CD4-positive, alpha-beta T cell treated with Interleukin-6 at 100 ng/mL for 8 hours (primary cell): ENCODE results near the gene TTC33.
"Not testable (repeated sequence)": the region's sequence is repeated elsewhere in the genome, so short reads cannot be mapped to it uniquely, and the experiment has no call there.

Experiments
- DNase-seq: peaks from one replicate; pipeline ENCODE4 v3.0.0-alpha.2; 2020; ENCODE audit warnings: mixed read lengths, low spot score

TTC33 gene

GRCh38 chr5:40571729-40572128, 184.0 kb downstream of the TTC33 start:
- no peak for DNase-seq

DNA sequence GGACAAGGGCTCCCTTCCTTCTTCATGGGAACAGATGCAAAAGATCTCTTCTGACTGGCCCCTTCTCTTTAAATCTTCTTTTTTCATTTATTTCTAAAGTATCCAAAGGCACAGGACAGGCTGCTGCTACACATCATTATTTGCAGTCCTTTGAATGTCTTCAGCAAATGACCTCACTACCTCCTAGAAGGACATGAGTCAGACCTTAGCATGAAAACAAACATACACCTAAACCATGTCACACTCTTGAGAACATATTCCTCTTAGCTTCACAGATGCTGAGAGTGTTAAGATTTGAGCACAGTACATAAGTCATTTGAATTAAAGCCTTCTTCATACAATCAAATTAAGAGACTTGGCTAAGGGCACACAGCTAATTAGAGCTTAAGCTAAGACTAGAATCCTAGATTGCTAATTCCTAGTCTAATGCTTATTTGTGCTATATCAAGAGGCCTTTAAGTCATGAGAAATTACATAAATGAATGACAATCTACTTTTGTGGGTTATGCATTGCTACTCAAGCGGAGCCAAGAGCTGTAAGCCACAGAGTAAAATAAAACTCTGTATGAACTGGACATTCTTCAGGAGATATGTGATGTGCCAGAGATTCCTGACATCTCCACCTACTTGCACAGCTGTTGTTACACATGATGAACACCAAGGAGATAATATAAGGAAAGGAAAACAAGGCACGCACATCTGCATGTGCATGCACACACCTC, 185.2 kb downstream of the TTC33 start:
- no peak for DNase-seq

GRCh38 chr5:40569546-40570270, 186.1 kb downstream of the TTC33 start:
- DNase-seq, result no peak

DNA sequence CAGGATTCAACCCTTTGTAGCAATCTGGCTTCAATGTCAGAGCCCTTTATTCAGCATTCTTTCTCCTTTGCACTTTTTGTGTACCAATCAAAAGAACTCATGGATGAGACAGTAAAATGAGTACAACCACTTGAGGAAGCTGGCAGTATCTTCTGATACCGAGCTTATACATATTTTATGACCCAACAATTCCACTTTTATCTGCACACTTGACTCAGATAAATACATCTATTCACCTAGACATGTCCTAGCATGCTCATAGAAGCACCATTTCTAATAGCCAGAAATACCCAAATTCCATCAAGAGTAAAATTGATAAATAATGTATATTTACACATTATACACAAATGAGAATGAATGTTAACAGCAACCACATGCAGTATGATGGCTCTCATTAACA, 187.2 kb downstream of the TTC33 start:
- no peak for DNase-seq

DNA sequence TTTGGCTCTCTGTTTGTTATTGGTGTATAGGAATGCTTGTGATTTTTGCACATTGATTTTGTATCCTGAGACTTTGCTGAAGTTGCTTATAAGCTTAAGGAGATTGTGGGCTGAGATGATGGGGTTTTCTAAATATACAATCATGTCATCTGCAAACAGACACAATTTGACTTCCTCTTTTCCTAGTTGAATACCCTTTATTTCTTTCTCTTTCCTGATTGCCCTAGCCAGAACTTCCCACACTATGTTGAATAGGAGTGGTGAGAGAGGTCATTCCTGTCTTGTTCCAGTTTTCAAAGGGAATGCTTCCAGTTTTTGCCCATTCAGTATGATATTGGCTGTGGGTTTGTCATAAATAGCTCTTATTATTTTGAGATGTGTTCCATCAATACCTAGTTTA, 192.6 kb downstream of the TTC33 start:
- not testable (repeated sequence) for DNase-seq

DNA sequence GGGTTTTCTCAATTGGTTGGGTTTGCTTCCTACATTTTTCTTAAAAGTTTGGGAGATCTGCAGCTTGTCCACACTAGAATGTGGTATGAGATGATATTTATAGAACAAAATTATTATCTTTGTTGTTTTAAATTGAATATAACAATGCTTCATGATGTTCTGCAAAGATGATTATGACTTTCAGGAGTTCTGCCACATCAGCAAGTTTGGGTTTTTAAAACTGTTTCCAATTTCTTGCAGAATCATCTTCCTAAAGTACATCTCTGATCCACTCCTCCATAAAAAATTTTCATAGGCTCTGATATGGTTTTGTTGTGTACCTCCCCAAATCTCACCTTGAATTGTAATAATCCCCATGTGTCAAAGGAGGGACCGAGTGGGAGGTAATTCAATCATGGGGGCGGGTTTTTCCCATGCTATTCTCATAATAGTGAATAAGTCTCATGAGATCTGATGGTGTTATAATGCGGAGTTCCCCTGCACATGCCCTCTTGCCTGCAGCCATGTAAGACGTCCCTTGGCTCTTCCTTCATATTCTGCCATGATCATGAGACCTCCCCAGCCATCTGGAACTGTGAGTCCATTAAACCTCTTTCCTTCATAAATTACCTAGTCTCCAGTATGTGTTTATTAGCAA, 195.2 kb downstream of the TTC33 start:
- DNase-seq, result no peak

GRCh38 chr5:40559306-40559705, 196.5 kb downstream of the TTC33 start:
- no peak for DNase-seq

DNA sequence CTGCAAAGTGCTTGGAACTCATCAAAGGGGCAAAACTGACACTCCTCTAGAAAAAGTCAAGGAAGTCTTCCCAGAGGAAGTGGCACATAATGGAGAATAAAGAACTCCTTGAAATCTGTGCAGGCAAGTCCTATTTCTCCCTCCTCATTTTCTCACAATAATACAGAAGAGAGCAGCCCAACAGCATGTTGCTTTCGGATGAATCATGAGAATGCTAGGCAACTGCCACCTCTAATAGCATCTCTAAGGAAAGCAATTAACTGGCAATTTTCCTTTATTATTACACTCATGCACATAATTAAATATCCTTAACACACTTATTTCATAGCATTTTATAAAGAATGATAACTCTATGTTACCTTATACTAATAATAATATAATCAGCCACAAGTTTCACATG, 198.3 kb downstream of the TTC33 start:
- no peak for DNase-seq

GRCh38 chr5:40556811-40557210, 198.9 kb downstream of the TTC33 start:
- DNase-seq, result no peak

DNA sequence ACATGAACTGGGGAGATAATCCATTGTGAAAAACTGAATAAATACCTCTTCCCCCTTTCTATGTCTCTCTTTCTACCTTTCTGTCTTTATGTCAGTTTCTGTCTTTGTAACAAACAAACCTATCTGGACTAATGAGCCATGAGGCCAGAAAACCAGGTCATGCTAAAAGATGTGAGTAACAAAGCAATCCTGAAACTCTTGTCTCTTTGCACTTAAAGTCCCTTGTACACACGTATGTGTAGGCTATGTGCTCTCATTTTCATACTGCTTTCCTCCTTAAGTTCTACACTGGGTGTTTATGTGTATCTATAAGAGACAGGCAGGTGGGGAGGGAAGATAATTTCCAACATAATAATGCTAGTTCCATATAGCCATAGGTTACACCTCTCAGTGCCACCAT, 199.9 kb downstream of the TTC33 start:
- no peak for DNase-seq

DNA sequence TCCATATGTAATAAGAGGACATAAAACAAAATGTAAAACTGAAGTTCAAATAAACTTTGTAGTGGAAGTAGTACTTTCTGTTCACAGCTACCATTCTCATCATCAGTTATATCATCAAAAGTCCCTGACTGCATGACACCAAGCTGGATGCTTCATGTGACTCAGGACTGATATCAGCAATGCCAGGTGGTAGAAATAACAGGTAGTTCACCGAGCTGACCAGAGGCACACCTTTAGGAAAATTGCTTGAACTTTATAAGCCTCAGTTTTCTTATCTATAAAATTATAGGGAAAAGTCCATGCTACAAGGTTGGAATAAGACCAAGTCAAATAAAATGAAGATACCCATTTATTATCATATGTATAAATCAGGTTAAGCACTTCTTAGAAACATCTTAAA, 200.9 kb downstream of the TTC33 start:
- DNase-seq, result no peak

- no peak for DNase-seq
These were observed 201.7 kb downstream of the TTC33 start for GRCh38 chr5:40554054-40554453.

DNA sequence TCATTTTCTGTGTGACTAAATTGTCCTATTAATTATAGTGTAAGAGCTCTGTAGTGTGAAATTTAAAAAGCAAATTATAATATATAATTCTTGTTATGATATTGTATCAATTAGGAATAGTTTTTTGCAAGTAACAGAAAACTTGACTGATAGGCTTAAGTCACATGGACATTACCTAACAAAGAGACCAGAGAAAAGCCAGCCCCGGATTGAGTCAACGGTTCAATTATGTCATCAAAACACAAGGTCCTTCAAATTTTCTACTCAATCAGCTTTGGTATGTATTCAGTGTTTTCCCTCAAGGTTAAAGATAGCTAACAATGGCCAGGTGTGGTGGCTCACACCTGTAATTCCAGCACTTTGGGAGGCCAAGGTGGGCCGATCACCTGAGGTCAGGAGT, 202.8 kb downstream of the TTC33 start:
- no peak for DNase-seq

GRCh38 chr5:40551496-40552491, 204.0 kb downstream of the TTC33 start:
- no peak for DNase-seq

DNA sequence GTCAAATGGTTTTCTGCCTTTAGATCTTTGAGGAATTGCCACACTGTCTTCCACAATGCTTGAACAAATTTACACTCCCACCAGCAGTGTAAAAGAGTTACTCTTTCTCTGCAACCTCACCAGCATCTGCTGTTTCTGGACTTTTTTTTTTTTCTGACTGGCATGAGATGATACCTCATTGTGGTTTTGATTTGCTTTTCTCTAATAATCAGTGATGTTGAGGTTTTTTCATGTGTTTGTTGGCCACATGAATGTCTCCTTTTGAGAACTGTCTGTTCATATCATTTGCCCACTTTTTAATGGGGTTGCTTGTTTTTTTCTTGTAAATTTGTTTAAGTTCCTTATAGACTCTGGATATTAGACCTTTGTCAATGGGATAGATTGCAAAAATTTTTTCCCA, 205.3 kb downstream of the TTC33 start:
- no peak for DNase-seq

DNA sequence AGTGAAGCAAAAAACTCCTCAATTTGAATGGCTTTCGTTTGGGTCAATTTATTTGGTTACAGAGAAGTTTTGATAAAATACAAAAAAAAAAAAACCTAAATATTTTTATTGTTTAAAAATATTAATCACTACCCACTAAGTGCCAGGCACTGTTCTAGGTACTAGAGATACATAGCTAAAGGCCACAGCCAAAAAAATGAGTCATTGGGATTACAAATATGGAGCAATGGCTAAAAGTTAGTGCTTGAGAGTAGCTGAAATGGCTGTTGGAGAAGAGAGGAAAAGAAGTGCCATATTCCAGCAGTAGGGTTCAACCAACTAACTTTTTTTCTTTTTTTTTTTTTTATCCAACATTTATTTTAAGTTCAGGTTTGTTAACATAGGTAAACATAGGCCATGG, 206.1 kb downstream of the TTC33 start:
- no peak for DNase-seq

DNA sequence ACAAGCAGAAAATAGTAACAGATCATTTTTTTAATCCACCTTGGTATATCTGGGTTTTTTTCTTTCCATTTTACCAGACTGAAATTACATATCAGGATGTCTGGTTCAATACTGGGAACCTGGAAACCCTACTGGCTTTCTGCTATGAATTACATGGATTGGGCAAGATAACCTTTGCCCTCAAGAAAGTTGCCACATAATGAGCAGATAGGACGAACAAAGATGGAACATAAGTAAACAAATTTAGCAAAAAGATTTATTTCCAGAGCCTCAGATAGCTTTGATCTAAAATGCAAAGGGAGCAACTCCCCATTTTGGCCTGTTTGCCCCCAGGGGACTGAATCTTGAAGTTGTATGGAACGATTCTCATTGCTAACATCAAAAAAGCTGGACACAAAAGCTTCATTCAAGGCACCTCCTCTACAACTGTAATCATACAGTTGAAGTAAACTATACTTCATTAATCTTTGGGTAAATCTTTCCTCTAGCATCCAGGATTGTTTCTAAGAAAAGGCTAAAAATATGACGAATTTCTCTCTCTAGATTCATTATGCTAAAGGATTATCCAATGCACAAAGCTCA, 207.7 kb downstream of the TTC33 start:
- DNase-seq, result no peak

DNA sequence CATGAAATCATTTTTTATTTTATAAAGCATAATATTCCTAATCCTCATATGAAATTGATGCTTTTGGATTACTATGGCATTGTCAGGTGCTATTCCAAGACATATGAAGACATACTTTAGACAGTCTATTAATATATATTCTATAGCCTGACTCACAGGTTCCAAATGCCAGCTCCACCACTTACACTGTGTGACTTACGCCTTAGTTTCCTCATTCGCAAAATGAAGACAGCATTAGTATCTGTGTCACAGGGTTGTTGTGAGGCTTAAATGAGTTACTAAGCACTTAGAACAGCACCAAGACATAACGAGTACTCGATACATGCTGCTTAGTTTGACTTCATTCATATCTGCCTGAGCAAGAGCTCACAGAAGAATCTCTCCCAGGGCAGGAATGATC, 208.2 kb downstream of the TTC33 start:
- DNase-seq, result no peak

- DNase-seq, result no peak
These were observed 215.5 kb downstream of the TTC33 start for GRCh38 chr5:40540301-40540700.

DNA sequence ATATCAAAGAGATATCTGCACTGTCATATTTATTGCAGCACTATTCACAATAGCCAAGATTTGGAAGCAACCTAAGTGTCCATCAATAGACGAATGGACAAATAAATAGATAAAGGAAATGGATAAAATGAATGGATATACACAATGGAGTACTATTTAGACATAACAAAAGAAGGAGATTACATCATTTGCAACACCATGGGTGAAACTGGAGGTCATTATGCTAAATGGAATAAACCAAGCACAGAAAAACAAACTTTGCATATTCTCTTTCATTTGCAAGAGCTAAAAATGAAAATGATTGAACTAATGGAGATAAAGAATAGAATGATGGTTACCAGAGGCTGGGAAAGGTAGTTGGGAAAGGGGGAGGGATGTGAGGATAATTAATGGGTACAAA, 231.1 kb downstream of the TTC33 start:
- no peak for DNase-seq

DNA sequence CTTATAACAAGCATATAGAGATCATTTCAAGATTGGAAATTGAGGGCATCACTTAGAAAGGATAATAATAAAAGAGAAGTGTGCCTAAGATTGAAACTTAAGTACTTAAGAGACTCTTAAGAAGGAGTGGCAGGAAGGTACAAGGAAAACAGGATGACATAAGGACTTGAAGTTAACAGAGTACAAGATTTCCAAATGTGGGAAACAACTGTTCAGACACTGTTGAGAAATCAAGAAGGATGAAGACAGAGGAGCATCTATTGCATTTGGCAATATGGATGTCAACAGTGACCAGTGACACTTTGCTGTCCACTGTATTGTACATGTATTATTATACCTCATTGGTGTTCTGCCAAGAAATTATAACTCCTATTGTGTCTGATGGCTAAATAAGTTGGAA, 233.8 kb downstream of the TTC33 start:
- DNase-seq, result no peak
